Measurements from ENCODE around the gene FOXC1.
A peak's percentile ranks its signal among the peaks of the same experiment; 100 is the strongest.

FOXC1 gene

DNA sequence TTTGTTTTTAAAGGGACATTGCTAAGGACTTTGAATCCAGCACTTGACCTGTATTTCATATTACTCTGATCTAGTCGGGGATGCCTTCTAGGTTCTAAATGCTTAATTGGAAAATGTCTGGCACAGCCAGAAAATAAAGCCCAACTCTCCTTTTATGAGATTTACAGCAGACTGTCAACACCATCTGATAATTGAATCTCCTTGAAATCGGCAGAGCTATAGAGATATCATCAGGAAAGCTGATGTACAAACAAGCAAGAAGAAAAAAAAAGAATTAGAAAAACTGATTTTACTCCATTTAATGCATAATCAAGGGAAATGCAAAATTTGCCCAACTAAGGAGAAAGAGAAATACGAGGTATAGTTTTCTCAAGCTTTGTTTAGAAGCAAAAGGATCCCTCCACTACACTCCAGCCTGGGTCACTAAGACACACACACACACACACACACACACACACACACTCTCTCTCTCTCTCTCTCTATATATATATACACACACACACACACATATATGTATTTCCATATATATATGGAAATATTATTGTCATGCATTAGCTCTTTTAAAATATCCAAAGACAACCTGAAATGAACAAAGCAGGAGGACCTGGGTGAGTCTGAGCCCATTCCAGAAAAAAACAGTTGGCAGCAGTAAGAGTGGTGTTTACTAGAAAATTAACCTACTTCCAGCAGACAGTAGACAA is 9.5 kb upstream of the FOXC1 start:
- no peak for DNase-seq (ENCODE audit: low read depth in 2 of 2)

DNA sequence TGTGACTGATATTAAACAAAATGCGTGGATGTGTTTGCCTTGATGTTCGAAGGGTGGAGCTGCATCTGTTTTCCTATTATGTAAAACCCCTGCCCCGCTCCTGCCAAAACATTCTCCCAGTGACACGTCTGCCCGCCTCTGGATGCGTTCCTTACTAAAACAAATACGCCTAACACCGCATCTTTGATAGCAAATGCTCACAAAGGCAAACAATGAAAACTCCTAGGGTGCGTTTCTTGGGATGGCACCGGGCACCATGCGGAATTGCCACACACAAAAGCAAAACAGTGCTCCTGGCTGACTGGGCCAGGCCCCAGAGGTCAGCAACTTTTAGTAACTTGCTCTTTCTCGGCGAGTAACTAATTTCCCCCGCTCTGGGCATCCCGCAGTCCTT is 9.0 kb upstream of the FOXC1 start:
- no peak for DNase-seq (ENCODE audit: low read depth in 2 of 2)

DNA sequence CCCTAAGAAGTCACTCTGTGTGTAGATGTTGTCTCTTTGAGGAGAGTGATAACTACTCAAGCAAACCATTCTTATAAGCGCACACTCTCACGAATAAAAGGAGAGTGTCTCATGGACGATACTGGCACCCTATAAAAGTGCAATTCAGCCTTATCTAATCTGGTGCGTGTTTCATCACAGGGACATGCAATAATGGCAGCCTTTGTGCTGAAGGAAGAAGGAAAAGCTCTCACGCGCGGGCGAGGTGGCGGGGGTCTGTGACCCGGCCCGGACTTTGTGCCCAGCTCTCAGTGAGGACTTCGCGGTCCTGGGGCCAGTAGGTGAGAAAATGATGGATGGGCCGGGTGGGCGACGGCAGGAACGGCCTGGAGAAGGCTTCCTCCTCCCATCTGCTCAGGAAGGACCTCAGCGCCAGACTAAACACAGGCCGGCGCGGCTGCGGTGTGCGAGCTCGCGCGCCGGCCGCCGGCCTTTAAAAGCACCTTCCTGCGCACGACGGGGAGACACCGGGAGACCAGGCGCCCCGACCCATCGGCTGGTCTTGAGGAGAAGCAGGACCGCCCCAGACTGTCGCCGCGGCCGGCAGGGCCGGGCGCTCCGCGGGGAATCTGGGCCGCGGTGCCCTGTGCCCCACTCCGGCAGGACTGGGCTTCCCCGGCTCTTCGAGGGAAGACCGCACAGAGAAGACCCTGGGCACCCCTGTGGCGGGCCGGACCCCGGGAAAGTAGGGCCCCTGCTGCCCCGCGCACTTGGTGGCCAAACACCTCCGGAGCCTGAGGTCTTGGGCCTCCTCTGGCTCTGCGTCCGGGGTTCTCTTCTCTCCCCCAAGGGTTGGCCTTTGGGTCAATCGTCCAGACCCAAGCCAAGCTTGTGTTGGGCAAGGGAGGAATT is 8.3 kb upstream of the FOXC1 start:
- no peak for DNase-seq (ENCODE audit: low read depth in 2 of 2)

DNA sequence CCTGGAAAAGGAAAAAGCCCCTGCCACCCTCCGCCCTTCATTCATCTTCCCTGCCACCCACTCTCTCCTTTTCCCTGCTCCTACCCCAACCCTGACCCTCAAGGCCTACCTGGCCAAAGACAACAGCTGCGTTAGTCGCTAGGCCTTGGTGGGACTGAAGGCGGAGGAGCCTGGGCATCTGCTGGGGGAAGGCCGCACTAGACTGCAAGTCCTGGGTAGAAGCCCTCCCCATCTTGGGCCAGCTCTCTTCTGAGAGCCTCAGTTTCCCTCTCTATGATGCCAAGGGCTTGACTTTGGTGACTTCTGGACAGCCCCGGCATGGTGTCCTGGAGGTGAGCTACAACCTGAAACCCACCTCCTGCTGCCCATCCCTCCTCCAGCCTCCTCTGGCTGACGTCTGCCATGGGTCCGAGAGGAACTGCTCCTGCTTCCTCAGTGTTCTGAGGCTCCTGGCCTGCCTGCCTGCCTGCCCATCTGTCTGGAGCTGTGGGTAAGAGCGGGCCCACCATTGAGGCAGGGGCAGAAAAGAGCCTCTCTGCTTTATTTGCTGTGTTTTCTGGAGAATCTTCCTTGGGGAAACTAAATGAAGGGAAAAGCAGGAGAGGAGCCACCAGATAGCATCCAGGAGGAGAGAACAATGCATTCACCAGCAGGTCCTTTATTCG is 7.5 kb upstream of the FOXC1 start:
- DNase-seq (ENCODE audit: low read depth in 2 of 2): no peak

DNA sequence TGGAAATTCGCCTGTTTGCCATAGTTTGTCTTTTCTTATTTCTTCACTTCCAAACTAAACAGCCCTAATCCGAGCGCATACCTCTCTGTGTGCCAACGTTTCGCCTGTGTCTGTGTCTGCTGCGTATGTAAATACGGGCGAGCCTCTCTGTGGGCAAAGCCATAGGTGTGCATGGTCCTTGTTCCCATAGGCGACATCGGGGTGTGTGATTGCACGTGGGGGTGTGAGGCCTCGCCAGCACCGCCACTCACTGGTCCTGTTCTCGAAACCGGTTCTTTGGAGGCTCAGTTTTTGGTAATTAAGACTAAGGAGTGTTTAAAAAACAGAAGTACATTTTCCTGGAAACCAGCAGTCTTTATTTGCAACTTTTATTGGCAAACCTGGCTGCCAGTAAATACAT is 6.0 kb upstream of the FOXC1 start:
- no peak for DNase-seq (ENCODE audit: low read depth in 2 of 2)

DNA sequence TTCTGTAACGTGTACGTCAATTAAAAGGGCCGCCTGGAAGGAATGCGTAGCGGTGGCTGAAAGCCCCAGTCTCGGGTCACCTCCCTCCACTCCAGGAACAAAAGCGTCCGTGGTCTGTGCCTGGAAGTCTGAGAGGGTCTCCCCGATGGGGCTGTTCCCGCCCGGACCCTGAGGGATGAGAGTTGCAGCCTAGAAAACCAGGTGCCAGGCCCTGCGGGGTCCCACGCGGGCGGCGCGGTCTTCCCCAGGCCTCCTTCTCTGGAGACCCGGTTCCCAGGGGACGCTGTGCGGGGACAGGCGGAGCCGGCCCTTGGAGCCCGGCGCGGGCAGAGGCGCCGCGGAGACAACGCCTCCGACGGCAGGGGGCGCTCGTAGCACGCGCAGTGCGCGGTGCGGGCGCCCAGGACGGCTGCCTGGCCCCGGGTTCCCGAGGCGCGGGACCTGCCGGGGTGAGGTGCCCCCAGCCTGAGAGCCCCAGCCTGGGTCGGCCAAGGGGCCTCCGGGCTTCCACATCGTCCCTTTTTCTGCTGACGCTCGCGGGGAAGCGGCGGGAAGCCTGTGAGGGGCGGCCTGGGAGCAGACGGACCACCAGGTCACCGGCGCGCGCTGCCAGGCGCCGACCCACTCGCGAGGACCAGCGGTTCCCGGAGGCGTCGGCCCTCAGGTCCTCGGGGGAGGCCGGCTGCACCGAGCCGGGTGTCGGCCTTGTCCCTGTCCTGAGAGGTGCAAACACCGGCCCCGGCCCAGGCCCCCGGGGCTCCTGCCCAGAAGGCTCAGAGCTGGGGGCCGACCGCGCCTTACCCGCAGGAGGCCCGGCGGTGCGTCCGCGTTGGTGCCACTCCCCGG is 5.3 kb upstream of the FOXC1 start:
- DNase-seq (ENCODE audit: low read depth in 2 of 2): peak; percentile 44 to 57

DNA sequence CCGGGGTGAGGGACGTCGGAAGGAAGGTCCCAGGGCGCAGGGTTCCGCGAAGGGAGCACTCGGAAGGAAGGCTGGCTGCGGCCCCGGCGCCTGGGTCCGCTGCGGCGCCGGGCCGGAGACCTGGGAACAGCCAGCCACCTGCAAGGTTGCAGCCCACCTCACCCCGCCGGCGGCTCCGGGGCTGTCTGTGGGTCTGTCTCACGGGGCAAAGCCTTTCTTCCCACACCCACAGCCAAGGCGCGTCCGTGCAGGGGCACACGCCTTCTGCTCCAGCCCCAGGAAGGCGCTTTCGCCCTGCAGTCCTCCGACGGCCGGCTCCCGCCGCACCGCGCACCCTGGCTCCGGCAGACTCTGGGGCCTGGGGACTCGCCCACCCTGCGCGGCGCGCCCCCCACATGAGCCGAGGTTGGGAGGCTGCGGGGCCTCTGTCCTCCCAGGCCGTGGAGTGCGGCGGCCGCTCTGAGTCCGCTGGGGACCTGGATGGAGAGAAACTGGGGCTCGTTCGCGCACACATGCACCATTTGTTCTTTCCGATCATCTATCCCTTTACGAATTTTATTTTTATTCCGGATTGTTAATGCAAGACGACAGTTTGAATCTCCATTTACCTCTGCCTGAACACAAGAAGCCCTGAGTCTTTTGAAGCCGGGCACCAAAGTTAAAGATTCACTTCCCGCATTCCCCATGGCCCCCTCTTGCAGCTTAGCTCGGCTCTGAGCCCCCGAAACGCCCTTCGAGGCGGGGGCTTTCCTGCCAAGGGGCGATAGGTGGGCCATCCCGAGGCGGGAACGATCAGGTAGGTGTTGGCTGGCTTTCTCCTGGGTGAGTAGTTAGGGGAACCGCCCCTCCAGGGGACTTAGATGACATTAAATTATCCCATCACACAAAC is 4.5 kb upstream of the FOXC1 start:
- no peak for DNase-seq (ENCODE audit: low read depth in 2 of 2)

DNA sequence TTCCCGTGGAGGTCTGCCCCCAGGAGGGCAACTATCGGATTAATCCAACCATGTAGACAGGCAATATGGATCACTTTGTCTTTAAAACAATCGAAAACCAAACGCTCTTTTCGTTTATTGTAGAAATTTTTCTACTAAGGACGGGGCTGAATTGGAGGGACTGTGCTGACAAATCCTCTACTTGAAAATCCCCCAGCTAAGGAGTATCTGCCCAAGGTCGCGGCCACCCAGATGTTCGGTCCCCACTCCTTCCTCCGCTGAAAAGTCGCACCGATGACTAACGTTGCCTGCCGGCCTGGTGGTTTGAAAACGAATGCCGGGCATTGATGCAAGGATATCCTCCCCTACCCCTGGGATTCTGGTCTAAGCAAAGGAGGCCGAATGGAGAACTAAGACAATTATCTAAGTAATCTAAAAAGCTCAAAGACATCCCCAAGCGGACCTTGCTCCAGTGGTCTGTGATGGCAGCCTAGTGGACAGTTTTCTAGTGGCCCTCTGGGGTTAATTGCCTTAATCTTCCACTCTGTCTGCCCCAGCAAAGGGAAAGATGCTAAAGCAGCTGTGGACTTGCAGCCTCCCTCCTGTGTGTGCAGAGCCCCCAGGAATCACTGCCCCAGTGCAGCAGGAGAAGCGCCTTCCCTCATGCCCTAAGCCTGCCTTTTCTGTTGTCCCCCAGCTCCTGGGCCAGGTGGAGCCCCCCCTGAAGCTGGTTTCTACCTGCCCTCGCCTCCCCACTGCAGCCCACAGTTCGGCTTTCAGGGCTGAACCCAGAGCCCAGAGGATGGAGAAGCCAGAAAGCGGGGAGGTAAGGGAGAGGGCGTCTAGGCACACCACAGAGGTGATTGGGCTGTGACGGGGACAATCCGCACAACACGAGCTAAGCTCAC is 3.6 kb upstream of the FOXC1 start:
- no peak for DNase-seq (ENCODE audit: low read depth in 2 of 2)

DNA sequence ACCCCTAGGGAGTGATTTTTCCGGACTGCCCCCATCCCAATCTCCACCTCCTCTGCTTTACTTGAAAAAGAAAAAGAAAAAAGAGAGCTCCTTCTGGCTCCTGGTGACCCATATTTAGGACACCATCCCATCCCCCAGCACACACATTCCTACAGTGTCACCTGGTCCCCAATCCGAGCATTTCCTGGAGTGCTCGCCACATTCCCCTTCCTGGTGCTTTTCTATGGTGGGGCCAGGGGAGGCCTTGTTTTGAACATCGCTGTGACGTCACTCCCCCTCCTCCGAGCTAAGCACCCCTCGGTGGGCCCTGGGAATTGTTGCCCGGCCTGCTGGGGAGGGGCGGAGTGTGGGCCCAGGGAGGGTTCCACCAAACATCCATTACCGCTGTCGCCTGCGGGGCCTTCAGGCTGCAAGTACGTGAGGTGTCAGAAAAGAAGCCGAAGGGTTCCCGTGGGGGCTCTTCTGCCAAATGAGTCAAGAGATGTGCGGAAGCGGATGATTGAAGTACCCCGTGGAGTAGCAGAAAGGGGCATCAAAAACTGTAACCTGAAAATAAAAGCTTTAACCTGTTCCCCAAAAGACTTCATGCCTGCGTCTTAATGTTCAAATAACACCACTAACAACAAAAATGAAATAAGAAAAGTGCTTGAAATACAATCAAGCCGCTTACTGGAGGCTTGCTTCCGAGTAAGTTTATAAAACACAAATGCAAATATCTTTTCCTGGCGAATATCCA is 2.8 kb upstream of the FOXC1 start:
- DNase-seq (ENCODE audit: low read depth in 2 of 2): no peak

DNA sequence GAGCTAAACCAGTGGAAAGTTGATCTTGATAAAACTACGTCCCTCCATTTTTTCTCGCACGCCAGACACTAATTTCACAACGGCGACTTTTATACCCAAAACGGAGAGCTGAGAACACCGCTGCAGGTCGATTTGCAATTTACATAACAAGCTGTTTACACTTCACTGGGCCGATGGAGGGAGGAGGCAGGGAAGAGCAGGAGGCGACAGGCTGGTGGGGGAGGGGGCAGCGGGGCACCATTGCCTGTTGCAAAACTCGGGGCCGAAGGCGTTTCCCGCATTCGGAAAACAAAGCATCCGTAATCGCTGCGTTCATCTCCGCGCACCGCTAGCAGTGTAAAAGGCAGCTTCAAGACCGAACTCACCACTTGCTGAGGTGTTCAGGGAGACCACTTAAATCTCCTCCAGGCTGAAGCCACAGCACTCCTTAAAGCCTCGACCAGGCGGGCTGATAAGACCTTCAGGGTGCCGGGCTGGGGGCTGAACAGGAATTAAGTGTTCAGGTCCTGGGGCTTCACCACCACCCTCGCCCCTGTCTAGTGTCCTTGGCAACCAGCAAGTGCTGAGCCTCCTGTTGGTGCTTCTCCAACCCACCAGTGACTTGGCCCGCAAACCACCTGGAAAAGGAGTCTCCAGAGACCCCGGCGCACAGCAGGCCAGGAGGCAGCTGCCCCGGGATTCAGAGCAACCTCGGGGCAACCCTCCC is 2.0 kb upstream of the FOXC1 start:
- no peak for DNase-seq (ENCODE audit: low read depth in 2 of 2)

DNA sequence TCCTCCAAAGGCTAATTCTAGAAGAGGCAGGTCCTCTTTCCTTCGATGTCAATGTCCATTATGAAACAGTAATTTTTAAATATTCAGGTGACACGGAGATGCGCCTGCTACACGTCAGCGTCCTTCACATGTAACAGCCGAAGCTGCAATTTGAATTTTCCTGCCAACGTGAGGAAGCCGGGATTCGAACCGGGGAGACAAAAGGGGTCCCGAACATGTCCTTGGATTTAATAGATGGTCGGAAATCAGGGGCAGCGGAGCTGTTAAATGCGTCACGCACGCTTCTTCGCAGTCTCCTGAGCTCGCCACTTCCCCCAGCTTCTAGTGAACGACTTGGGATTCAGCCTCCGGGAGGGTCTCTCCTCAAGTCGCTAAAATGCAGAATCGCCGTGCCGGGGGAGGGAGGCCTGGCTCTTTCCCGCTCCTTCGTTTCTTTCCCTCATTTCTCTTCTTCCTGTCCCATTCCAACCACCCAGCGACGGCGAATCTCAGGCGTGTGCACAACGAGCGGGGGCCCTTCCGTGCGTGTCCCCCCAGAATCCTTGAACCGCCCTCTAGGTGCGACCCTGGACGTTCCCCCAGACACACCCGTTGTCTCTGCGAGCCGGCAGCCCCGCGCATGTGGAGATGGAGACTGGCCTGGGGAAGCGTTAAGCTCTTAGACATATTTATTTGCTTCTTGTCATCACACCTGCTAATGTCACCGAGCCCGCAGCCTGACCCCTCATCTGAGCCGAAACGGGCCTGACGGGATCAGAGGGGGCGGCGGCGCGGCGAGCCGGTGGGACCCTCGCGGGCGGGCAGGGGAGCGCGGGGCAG is 1.3 kb upstream of the FOXC1 start:
- DNase-seq (ENCODE audit: low read depth in 2 of 2): no peak

DNA sequence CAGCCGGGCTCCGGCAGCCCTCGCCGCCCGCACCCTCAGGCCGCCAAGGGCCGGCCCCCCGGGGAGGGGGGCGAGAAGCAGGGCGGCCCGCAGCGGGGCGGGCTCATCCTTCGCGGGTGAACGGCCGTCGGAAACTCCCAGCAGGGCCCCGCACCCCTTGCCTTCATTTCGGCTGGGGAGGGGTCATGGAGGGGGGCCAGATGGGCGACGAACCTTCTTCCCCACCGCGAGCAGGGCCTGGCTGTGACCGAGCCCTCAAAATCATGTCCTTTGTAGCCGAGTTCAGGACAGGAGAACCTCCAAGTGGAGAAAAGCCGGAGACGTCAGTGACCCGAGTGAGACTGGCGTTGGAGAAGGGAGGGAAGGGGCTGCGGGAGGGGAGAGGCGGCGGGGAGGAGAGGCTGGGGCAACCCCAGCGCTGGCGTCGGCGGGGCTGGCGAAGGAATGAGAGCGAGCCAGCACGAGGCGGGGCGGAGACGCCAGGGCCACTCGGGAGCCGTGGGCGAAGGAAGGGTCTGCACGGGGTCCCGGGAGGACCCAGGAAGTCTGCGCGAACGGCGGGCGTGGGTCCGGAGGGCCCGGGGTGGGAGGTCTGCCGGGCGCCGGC is 571 bp upstream of the FOXC1 start:
- DNase-seq (ENCODE audit: low read depth in 2 of 2): no peak

DNA sequence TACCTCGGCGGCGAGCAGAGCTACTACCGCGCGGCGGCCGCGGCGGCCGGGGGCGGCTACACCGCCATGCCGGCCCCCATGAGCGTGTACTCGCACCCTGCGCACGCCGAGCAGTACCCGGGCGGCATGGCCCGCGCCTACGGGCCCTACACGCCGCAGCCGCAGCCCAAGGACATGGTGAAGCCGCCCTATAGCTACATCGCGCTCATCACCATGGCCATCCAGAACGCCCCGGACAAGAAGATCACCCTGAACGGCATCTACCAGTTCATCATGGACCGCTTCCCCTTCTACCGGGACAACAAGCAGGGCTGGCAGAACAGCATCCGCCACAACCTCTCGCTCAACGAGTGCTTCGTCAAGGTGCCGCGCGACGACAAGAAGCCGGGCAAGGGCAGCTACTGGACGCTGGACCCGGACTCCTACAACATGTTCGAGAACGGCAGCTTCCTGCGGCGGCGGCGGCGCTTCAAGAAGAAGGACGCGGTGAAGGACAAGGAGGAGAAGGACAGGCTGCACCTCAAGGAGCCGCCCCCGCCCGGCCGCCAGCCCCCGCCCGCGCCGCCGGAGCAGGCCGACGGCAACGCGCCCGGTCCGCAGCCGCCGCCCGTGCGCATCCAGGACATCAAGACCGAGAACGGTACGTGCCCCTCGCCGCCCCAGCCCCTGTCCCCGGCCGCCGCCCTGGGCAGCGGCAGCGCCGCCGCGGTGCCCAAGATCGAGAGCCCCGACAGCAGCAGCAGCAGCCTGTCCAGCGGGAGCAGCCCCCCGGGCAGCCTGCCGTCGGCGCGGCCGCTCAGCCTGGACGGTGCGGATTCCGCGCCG is 994 bp downstream of the FOXC1 start:
- no peak for DNase-seq (ENCODE audit: low read depth in 2 of 2)

DNA sequence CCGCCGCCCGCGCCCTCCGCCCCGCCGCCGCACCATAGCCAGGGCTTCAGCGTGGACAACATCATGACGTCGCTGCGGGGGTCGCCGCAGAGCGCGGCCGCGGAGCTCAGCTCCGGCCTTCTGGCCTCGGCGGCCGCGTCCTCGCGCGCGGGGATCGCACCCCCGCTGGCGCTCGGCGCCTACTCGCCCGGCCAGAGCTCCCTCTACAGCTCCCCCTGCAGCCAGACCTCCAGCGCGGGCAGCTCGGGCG is 1.5 kb downstream of the FOXC1 start:
- no peak for DNase-seq (ENCODE audit: low read depth in 2 of 2)

DNA sequence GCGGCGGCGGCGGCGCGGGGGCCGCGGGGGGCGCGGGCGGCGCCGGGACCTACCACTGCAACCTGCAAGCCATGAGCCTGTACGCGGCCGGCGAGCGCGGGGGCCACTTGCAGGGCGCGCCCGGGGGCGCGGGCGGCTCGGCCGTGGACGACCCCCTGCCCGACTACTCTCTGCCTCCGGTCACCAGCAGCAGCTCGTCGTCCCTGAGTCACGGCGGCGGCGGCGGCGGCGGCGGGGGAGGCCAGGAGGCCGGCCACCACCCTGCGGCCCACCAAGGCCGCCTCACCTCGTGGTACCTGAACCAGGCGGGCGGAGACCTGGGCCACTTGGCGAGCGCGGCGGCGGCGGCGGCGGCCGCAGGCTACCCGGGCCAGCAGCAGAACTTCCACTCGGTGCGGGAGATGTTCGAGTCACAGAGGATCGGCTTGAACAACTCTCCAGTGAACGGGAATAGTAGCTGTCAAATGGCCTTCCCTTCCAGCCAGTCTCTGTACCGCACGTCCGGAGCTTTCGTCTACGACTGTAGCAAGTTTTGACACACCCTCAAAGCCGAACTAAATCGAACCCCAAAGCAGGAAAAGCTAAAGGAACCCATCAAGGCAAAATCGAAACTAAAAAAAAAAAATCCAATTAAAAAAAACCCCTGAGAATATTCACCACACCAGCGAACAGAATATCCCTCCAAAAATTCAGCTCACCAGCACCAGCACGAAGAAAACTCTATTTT is 2.0 kb downstream of the FOXC1 start:
- DNase-seq (ENCODE audit: low read depth in 2 of 2): no peak

Measured in stimulated activated CD4-positive, alpha-beta T cell treated with anti-CD3 and anti-CD28 coated beads, Interleukin-12 subunit alpha, Interleukin-12 subunit beta, amount 100 ng/mL, for 24 hours (primary cell).